IPS-NIHi11 (cell line): ENCODE measurements around the gene CENPA.
"Not testable (repeated sequence)": the region's sequence is repeated elsewhere in the genome, so short reads cannot be mapped to it uniquely, and the experiment has no call there.

Source experiments
- DNase-seq: peaks from one replicate; pipeline ENCODE4 v3.0.0; 2012; ENCODE audit warnings: mixed read lengths, low spot score

Gene CENPA

DNA sequence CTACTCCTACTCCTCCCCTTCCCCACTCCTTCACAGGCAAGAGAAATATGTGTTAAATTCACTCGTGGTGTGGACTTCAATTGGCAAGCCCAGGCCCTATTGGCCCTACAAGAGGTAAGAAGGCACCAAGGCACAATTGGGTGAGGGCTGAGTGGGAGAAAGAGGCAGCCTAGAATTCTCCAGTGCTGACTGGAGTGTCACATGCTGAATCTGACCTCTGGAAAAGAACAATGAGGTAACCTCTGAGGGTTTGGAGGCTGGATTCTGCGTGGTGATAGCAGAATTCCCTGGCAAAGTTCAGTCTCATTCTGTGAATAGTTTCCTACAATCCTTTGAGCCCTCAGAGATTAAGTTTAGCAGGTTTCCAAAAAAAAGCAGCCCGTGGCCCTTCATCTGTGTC is 6.9 kb downstream of the CENPA start:
- DNase-seq: no peak

DNA sequence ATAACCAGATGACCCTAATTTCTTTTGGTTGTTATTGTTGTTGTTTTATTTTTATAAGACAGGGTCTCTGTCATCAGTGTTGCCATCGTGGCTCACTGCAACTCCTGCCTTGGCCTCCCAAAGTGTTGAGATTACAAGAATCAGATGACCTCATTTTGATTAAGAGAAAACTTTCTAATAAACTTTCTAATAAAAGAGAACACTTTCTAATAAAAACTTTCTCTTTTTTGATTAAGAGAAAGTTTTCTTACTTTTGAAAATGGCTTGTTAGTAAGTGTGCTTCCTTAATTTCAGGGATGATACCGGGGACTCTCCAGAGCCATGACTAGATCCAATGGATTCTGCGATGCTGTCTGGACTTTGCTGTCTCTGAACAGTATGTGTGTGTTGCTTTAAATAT is 7.7 kb downstream of the CENPA start:
- no peak for DNase-seq

- DNase-seq: not testable (repeated sequence)
These were observed 9.3 kb downstream of the CENPA start for GRCh38 chr2:26795135-26795534.

DNA sequence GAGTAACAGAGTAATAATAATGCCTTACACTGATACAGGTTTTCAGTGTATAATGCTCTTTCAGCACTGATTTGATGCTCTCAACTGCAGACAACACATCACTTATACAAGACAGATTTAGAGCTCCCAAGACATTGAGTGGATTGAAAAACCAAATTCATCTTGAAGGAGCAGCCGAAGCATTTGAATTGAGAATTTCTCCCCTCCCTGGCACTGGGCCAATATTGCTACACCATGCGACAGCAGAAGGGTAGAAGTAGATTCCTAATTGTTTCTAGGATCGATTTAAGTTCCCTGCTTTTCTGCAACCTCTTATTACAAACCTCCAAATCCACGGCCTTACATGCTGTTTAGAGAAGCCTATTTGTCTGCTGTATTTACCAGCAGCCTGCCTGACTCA is 15.5 kb downstream of the CENPA start:
- no peak for DNase-seq

DNA sequence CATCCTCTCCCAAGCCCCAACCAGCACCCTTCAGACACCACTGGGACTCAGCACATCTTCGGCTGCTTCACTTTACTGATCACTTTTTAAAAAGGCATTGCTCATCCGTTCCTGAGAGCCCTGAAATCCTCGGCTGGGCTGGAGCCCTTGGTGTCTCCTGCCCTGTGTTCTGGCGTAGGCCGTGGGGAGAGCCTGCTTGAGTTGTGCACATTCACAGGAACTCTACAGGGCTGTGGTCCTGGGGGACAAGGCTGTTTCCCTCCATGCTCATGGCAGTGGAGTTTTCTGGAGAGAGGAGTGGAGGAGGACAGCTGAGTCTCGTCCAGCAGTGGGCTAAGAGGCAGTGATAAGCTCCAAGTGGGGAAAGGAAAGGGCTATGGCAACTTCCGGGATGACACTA is 15.9 kb downstream of the CENPA start:
- DNase-seq: no peak

- DNase-seq: no peak
These were observed 19.4 kb downstream of the CENPA start for GRCh38 chr2:26805241-26805676.

- peak; percentile 23 for DNase-seq
These were observed 22.1 kb downstream of the CENPA start for GRCh38 chr2:26807788-26808460.

DNA sequence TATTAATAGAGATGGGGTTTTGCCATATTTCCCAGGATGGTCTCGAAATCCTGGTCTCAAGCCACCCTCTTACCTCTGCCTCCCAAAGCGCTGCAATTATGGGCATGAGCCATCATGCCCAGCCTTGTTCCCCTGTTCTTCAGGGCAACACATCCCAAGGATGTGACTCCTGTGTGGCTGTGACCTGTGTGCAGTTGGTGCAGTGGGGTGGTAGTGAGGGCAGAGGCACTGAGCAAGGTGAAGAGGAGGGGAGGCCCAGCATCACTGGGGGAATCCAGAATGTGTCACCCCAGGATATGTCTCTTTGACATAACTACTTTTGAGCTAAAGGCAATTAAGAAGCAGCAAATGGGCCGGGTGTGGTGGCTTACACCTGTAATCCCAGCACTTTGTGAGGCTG is 23.4 kb downstream of the CENPA start:
- no peak for DNase-seq

- DNase-seq: no peak
These were observed 24.2 kb downstream of the CENPA start for GRCh38 chr2:26809876-26810577.

- DNase-seq: no peak
These were observed 25.4 kb downstream of the CENPA start for GRCh38 chr2:26811261-26811660.

DNA sequence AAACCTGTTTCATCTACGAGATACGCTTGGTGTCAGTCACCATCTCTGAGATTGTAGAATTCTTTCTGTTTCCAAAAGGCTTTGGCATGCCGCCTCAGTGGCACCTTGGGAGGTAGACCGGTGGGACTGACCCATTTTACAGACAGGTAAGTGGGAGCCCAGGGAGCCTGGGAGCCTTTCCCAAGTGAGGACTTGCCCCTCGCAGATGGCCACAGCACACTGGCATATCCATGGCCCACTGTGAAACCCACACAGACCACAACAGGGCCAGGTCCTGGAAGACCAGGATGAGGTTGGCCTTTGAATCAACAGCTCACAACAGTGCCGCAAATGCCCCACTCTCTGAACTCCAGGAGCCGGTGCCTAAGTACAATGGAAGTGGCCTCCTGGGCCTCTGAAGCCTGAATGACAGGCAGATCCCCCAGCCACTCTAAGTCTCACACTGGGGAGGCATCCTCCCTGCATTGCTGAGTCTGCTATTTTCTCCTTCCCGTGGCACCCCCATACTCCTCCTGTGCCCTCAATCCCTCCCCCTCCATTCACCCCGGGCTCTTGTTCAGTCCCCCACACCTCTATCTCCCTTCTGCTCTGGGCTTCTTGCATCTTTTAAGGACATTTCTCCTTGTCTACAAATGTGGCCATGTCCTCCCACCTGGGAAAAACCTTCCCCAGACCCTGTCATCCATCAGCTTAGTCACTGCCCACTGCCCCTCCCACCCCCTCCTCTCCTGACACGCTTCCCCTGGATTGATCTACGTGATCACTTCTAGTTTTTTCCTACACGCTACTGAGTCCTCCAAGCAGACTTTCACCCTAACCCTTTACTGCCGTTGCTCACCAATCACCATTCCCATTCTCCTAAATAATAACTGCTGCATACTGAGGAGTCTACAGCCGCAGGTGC is 26.2 kb downstream of the CENPA start:
- no peak for DNase-seq

DNA sequence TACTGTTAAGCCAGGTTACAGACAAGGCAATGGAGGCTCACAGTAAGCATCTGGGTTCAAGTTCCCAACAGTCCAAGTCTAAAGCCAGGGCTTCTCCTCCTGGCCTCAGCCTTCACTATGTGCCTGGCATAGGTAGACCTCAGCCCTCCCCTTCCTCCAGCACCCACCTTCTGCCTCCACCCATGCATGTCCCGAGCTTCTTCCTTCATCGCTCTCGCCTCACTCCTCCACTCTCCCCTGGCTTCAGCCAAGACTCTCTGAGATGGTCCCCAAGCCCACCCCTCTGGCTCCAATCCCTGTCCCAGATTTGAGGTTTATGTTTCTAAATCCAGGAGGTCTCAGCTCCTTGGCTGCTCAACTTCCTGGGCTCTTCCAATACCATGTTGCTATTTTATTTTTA is 26.9 kb downstream of the CENPA start:
- no peak for DNase-seq

DNA sequence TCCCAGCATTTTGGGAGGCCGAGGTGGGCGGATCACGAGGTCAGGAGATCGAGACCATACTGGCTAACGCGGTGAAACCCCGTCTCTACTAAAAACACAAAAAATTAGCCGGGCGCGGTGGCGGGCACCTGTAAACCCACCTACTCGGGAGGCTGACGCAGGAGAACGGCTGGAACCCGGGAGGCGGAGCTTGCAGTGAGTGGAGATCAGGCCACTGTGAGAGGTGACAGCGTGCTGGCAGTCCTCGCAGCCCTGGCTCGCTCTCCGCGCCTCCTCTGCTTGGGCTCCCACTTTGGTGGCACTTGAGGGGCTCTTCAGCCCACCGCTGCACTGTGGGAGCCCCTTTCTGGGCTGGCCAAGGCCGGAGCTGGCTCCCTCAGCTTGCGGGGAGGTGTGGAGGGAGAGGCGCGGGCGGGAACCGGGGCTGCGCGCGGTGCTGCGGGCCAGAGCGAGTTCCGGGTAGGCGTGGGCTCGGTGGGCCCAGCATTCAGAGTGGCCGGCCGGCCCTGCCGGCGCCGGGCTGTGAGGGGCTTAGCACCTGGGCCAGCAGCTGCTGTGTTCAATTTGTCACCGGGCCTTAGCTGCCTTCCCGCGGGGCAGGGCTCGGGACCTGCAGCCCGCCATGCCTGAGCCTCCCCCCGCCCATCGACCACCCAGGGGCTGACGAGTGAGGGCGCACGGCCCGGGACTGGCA is 28.4 kb downstream of the CENPA start:
- not testable (repeated sequence) for DNase-seq

DNA sequence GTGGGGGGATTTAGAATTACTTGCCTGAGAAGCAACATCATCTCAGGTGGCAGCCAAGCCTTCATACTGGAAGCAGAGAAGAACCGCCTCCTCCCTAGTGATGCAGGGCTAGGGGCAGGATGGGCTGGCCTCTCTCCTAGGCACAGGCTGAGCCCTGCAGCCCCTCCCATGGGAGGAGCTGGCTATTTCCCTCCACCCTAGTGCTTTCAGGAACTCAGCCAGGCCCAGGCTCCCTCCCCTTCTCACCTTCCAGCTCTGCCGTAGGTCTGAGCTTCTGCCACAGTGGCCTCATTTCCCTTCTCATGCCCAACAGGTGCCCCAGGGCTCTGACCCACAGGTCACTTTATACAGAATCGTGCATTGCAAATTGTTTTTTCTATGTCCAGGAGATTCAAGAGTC is 31.0 kb downstream of the CENPA start:
- DNase-seq: peak; percentile 73

GRCh38 chr2:26818255-26818654 is 32.4 kb downstream of the CENPA start:
- no peak for DNase-seq

DNA sequence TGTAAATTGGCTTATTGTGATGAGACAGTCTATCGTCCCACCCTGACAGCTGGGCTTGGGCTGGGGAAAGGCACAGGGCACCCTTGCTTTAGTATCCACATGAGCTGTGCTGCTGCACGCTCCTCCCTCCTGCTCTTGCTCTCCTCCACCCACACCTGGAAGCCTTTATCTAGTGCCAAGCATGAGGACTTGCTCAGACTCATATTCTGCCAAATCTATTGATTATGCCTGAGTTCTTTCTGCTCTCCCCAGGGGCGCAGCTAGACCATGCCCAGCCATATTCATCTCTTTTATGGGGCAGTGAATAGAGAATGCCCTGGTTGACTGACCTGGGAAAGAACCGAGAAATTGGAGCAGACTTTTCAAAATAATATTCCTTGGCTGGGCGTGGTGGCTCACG is 33.1 kb downstream of the CENPA start:
- DNase-seq: no peak

- DNase-seq: no peak
These were observed 35.1 kb downstream of the CENPA start for GRCh38 chr2:26820932-26821331.

DNA sequence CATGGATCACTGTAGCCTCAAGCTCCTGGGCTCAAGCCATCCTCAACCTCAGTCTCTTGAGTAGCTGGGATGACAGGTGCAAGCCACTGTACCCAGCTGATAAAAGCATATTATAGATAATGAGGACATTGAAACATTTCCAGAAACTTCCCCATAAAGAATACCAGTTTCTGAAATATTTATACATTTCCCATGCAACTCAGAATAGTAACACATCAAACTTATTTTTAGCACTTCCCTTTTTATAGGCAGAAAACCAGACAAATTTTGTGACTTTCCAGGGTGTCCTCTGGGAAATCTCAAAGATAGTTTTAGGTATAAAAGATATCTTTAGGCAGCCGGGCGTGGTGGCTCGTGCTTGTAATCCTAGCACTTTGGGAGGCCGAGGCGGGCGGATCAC is 37.0 kb downstream of the CENPA start:
- no peak for DNase-seq

DNA sequence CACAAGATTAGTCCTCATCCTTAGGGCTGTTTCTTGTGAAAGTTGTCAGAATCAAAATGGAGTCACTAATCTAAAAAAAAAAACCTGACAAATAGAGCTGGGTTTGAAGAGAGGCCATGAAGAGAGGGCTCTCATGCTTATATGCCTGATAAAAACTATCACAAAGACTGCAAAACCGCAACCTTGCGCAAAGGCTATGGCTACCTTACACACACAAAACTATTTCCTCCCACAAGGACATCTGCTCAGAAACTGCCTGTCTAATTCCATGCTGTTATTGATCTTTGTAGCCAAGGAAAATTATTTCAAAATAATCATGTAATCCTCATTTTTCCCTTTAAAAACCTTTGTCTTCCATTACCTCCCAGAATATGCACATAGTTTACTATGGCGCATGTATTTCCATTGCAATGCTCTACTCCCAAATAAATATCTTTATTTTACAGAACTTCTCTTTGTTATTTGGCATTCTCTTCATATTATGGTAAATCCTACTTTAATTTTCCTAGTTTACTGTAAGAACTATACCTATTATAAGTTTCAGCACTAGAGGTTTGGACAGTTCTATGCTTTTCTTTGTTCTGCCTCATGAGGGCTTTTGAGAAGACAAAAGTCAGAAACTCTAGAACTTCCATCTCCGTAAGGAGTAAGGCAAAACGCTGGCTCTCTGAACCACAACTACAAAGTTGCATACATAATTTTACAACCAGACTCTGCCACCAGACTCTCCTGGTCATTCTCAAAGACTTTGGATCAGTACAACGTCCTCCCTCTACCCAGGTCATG is 52.5 kb downstream of the CENPA start:
- peak; percentile 33 for DNase-seq

- DNase-seq: no peak
These were observed 55.2 kb downstream of the CENPA start for GRCh38 chr2:26840937-26841610.

DNA sequence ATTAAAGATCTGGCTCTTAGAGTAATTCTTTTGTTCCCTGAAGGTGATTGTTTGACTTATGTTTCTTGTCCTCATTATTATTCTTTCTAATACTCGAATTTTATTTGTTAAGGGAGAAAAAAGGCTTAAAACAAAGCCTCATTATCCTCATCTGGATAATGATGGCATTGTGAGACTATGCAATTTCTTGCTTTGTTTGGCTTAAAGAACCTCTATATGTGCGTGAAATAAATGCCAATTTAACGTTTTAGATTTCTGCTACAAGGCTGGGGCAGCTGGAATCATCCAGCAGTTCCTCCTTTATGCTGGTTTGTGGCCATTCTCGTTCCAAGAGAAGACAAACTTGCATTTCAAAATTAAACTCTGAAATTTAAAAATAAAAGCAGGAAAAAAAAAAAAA is 57.2 kb downstream of the CENPA start:
- DNase-seq: no peak
